NB4 (cell line): ENCODE data around the gene H2BW2.
"Not testable (repeated sequence)": the region's sequence is repeated elsewhere in the genome, so short reads cannot be mapped to it uniquely, and the experiment has no call there.

Experiments
- DNase-seq: peaks from one replicate; pipeline ENCODE4 v3.0.0; 2010; ENCODE audit warnings: low read depth
- H3K4me3 ChIP-seq: one replicate; pipeline ENCODE4 v1.5.1; 2011; ENCODE audit warnings: mild to moderate bottlenecking, low read depth, low read length, moderate library complexity
- CTCF ChIP-seq: IDR thresholded peaks from one replicate; pipeline ENCODE4 v1.5.1; 2012; ENCODE audit warnings: low read depth, low read length
- MYC ChIP-seq: IDR thresholded peaks from 2 replicates; pipeline ENCODE4 v1.6.1; 2011; ENCODE audit warnings: low read depth, low read length
- POLR2A ChIP-seq: IDR thresholded peaks from 2 replicates; pipeline ENCODE4 v1.6.1; 2011; ENCODE audit warnings: mild to moderate bottlenecking; ENCODE audit not compliant: insufficient read length; ENCODE audit errors: extremely low read depth
- TF ChIP-seq, protein P1 (sequence below): IDR thresholded peaks from 2 replicates; pipeline ENCODE4 v1.6.1; 2011; ENCODE audit warnings: low read depth, low read length

Gene H2BW2

DNA sequence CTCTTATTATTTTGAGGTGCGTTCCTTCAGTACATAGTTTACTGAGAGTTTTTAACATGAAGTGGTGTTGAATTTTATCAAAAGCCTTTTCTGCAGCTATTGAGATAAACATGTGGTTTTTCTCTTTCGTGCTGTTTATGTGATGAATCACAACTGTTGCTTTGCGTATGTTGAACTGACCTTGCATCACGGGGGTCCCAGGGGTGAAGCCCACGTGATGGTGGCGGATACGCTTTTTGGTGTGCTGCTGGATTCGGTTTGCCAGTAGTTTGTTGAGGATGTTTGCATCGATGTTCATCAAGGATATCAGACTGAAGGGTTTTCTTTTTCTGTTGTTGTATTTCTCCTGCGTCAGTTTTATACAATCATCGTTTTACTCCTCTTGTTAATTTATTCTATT lies 21.6 kb upstream of the H2BW2 start:
- no peak for DNase-seq
- H3K4me3 ChIP-seq: no peak overlapping the region
- TF ChIP-seq MYC: no peak
- TF ChIP-seq, protein P1, sequence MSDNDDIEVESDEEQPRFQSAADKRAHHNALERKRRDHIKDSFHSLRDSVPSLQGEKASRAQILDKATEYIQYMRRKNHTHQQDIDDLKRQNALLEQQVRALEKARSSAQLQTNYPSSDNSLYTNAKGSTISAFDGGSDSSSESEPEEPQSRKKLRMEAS: no peak
- TF ChIP-seq POLR2A: no peak

DNA sequence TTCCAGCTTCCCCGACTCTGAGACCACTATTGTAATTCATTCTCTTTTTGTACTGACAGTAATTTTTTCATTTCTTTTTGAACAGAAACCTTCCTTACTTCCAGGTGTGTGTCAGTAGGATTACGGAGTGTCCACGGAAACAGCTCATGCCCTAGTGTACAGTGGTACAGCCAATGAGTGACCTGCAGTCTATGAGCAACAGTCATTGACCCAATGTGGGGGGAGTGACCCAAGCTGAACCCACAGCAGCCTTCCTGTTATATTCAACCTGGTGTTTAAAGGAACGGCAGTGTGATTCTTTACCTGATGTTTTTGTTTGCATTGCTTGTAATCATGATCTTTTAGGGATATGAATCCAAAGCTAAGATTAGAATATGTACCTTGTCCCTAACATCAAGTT lies 1.2 kb downstream of the H2BW2 start:
- H3K4me3 ChIP-seq: no peak overlapping the region
- DNase-seq: no peak
- no peak for TF ChIP-seq CTCF
- TF ChIP-seq, protein P1: no peak
- TF ChIP-seq POLR2A: no peak

DNA sequence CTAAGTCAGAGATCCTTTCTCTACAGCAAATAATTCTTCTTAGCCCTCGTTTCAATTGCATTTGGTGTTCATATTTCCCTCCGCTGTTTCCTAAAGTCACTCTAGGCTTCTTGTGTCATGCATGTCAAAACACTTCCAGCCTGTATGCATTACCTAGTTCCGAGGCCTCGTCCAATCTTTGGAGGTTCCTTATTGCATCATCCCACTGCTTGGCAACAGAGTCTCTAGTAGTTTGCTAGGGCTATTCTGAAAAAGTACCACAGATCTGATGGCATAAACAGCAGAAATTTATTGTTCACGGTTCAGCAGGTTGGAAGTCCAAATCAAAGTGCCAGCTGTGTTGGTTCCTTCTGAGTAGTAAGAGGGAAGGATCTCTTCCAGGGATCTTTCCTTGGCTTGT lies 5.9 kb downstream of the H2BW2 start:
- TF ChIP-seq CTCF (no peak), MYC (no peak), POLR2A (no peak)
- TF ChIP-seq, protein P1: no peak

GRCh38 chrX:104047171-104047570 lies 7.4 kb downstream of the H2BW2 start:
- TF ChIP-seq CTCF: no peak
- TF ChIP-seq, protein P1: no peak
- TF ChIP-seq POLR2A: no peak
- no peak for TF ChIP-seq MYC
- no peak overlapping the region for H3K4me3 ChIP-seq
- no peak for DNase-seq

More for the DNA sequence above, 5.9 kb downstream of the H2BW2 start:
- no peak overlapping the region for H3K4me3 ChIP-seq
- no peak for DNase-seq

- DNase-seq, H3K4me3 ChIP-seq: not testable (repeated sequence)
These were observed 15.2 kb downstream of the H2BW2 start for GRCh38 chrX:104054956-104055355.

- not testable (repeated sequence) for DNase-seq, H3K4me3 ChIP-seq
These were observed 22.9 kb downstream of the H2BW2 start for GRCh38 chrX:104062636-104063035.

- H3K4me3 ChIP-seq, DNase-seq: not testable (repeated sequence)
These were observed 36.2 kb downstream of the H2BW2 start, which contains the start of gene TMSB15C for GRCh38 chrX:104075778-104076445. Gene TMSB15C (minus strand): TSS chrX:104076236.

- not testable (repeated sequence) for H3K4me3 ChIP-seq, DNase-seq
These were observed 38.1 kb downstream of the H2BW2 start for GRCh38 chrX:104077854-104078253.

- no peak overlapping the region for H3K4me3 ChIP-seq
- DNase-seq: no peak
- TF ChIP-seq, protein P1: no peak
- TF ChIP-seq CTCF (no peak), POLR2A (no peak), MYC (no peak)
These were observed 44.3 kb downstream of the H2BW2 start for GRCh38 chrX:104084063-104084462.
